Body of pancreas (tissue), 4 donors: ENCODE data around the gene NSF.
"Not testable (repeated sequence)": the region's sequence is repeated elsewhere in the genome, so short reads cannot be mapped to it uniquely, and the experiment has no call there.

ENCODE experiments used
- CTCF ChIP-seq, 7 experiments: fragments of 450-650 bp in 4 of 7; fragments of 200-600 bp in 3 of 7; sonication (generic) in 3 of 7; IDR thresholded peaks; one replicate each; pipeline ENCODE4 v1.5.1; 2016 to 2019; ENCODE audit warnings: antibody characterized with exemption in 7 of 7
- POLR2A ChIP-seq, 3 donors: fragments of 450-650 bp; IDR thresholded peaks; one replicate each; pipeline ENCODE4 v1.6.1; 2016; ENCODE audit warnings: antibody characterized with exemption in 3 of 3, mild to moderate bottlenecking in 2 of 3

- TF ChIP-seq CTCF, POLR2A (IDR thresholded peaks at IDR 0.05): not testable (repeated sequence)
Observed at GRCh38 chr17:46566284-46566683, 24.2 kb upstream of the NSF start.
